ENCODE results near the gene RERE.

GRCh38 chr1:8373125-8373524, 444.3 kb downstream of the RERE start:
- TF ChIP-seq CTCF (IDR thresholded peaks at IDR 0.05) = no peak
- no peak for TF ChIP-seq TCF7L2 (IDR thresholded peaks at IDR 0.05; ENCODE audit: low read depth, low read length)

Measured in Panc1 (cell line).